ENCODE measurements around the gene DNAH2. TPM values are rescaled to one million over a fixed set of nuclear protein-coding genes. Genes with fewer than 3 reads are reported as not detected.

DNAH2 gene
- total RNA-seq, 1 experiment from 2014 or later, result 2.0 TPM

- Histone ChIP-seq H3K27ac (ENCODE audit: low read depth, low read length) (no peak overlapping the region), H3K9me3 (ENCODE audit: control insufficient read depth in 1 of 2, insufficient read depth in 1 of 2, low read depth in 1 of 2, low read length in 2 of 2) (no peaks in the 10 kb centered on the region), H3K79me2 (ENCODE audit: insufficient read depth, low read length) (no peaks in the 10 kb centered on the region), H3K27me3 (ENCODE audit: insufficient read depth, low read length) (no peaks in the 10 kb centered on the region), H3K4me2 (ENCODE audit: low read length) (no peak overlapping the region), H3K9ac (ENCODE audit: low read length) (no peak overlapping the region), H3K36me3 (ENCODE audit: control insufficient read depth in 1 of 2, insufficient read depth in 2 of 2, low read length in 2 of 2) (no peaks in the 10 kb centered on the region), H3K9me2 (ENCODE audit: insufficient read depth) (0 out of 2 replicates have a peak, but pooled peaks cover 3% of the 10 kb centered on the region), H3K4me1 (ENCODE audit: control insufficient read depth in 1 of 2, insufficient read depth in 2 of 2, low read length in 2 of 2) (peaks cover 8 to 24% of the 10 kb centered on the region in 2 experiments), H2AFZ (ENCODE audit: low read depth, low read length, poor library complexity, severe bottlenecking) (no peak overlapping the region), H3K4me3 (replicated peaks in 1 of 2; ENCODE audit: low read depth in 1 of 2, low read length in 2 of 2) (no peak overlapping the region), H4K20me1 (ENCODE audit: insufficient read depth) (no peaks in the 10 kb centered on the region)
- ChIA-PET RAD21 (ENCODE audit: low non-redundant PET in 1 of 2, low total read pairs in 2 of 2, uncharacterized antibody in 2 of 2, unreplicated experiment in 2 of 2) (no interaction called here), CTCF (no interaction called here), POLR2A (no interaction called here)
- no peak for DNase-seq (ENCODE audit: low read depth, low spot score)
- no TSS peak for BruUV-seq (replicated peaks)
- no peak for ATAC-seq
- TF ChIP-seq YY1 (IDR thresholded peaks at IDR 0.05; ENCODE audit: extremely low read depth, insufficient replicate concordance, low read depth, low read length), result no peak
- no peak for TF ChIP-seq ATF3 (IDR thresholded peaks at IDR 0.05)
- no peak for TF ChIP-seq POLR2A (IDR thresholded peaks at IDR 0.05; ENCODE audit: borderline replicate concordance, extremely low read depth, insufficient read depth, insufficient read length)
- TF ChIP-seq FOSL1 (IDR thresholded peaks at IDR 0.05; ENCODE audit: low read depth), result no peak
- no peak for TF ChIP-seq CEBPB (IDR thresholded peaks at IDR 0.05; ENCODE audit: low read depth)
- TF ChIP-seq SP1 (IDR thresholded peaks at IDR 0.05; ENCODE audit: low read depth), result no peak
- no peak for TF ChIP-seq ZNF274 (IDR thresholded peaks at IDR 0.05; ENCODE audit: low read depth, low read length)
- TF ChIP-seq ZFX (IDR thresholded peaks at IDR 0.05), result no peak
- no peak for TF ChIP-seq SIN3A (IDR thresholded peaks at IDR 0.05; ENCODE audit: low read depth)
- intact Hi-C loops (cut with micrococcal nuclease), result no loop called here
Measured at GRCh38 chr17:7712111-7712771, 5.3 kb upstream of the DNAH2 start.

GRCh38 chr17:7713782-7714181, 3.8 kb upstream of the DNAH2 start:
- ChIA-PET RAD21 (ENCODE audit: low non-redundant PET in 1 of 2, low total read pairs in 2 of 2, uncharacterized antibody in 2 of 2, unreplicated experiment in 2 of 2) (no interaction called here), POLR2A (interaction anchor here (1.0 kb wide), 1 partner anchor 86 kb away, joined by 3 read pairs; the partner anchor contains the start of gene SAT2), CTCF (interaction anchor here (1.3 kb wide), 1 partner anchor 81 kb away, joined by 3 read pairs; no protein-coding TSS in a partner anchor)
- peaks cover 12 to 33% of the 10 kb centered on the region in 2 experiments for H3K4me1 ChIP-seq (ENCODE audit: control insufficient read depth in 1 of 2, insufficient read depth in 2 of 2, low read length in 2 of 2)
- no peak for TF ChIP-seq ATF3 (IDR thresholded peaks at IDR 0.05)
- TF ChIP-seq EZH2 (IDR thresholded peaks at IDR 0.05), result no peak
- no peak for TF ChIP-seq ZFX (IDR thresholded peaks at IDR 0.05)
- no peak for TF ChIP-seq POLR2A (IDR thresholded peaks at IDR 0.05; ENCODE audit: borderline replicate concordance, extremely low read depth, insufficient read depth, insufficient read length)
- no peak for TF ChIP-seq ZNF274 (IDR thresholded peaks at IDR 0.05; ENCODE audit: low read depth, low read length)
- no peak for TF ChIP-seq EZH2phosphoT487 (IDR thresholded peaks at IDR 0.05; ENCODE audit: borderline replicate concordance)
- no peak for TF ChIP-seq POLR2AphosphoS5 (IDR thresholded peaks at IDR 0.05; ENCODE audit: low read depth, low read length)
- TF ChIP-seq CBX3 (IDR thresholded peaks at IDR 0.05; ENCODE audit: low read depth), result no peak
- no peak for TF ChIP-seq MAX (IDR thresholded peaks at IDR 0.05)
- intact Hi-C loops (cut with micrococcal nuclease), result no loop called here
- no peaks in the 10 kb centered on the region for H3K36me3 ChIP-seq (ENCODE audit: control insufficient read depth in 1 of 2, insufficient read depth in 2 of 2, low read length in 2 of 2)
- no peak overlapping the region for H3K9ac ChIP-seq (ENCODE audit: low read length)
- H2AFZ ChIP-seq (ENCODE audit: low read depth, low read length, poor library complexity, severe bottlenecking), result no peak overlapping the region
- ATAC-seq (no peak), DNase-seq (ENCODE audit: low read depth, low spot score) (no peak)
- 0 out of 2 replicates have a peak, but pooled peaks cover 3% of the 10 kb centered on the region for H3K9me2 ChIP-seq (ENCODE audit: insufficient read depth)
- no peak overlapping the region for H3K27ac ChIP-seq (ENCODE audit: low read depth, low read length)
- H3K27me3 ChIP-seq (ENCODE audit: insufficient read depth, low read length), result no peaks in the 10 kb centered on the region
- H4K20me1 ChIP-seq (ENCODE audit: insufficient read depth), result no peaks in the 10 kb centered on the region
- no peaks in the 10 kb centered on the region for H3K9me3 ChIP-seq (ENCODE audit: control insufficient read depth in 1 of 2, insufficient read depth in 1 of 2, low read depth in 1 of 2, low read length in 2 of 2)
- no TSS peak for BruUV-seq (replicated peaks)
- H3K79me2 ChIP-seq (ENCODE audit: insufficient read depth, low read length), result no peaks in the 10 kb centered on the region
- no peak overlapping the region for H3K4me2 ChIP-seq (ENCODE audit: low read length)
- H3K4me3 ChIP-seq (replicated peaks in 1 of 2; ENCODE audit: low read depth in 1 of 2, low read length in 2 of 2), result no peak overlapping the region
